K562 (cell line): ENCODE measurements around the gene ZNF407.

ENCODE experiments used
- CTCF ChIP-seq, 3 experiments: IDR thresholded peaks in 2 of 3; conservative IDR thresholded peaks in 1 of 3; 2 replicates each; pipeline ENCODE4 v1.5.1; 2011 to 2012; ENCODE audit warnings: low read length in 3 of 3, mild to moderate bottlenecking in 3 of 3, control low read depth in 2 of 3, improper control_type of control experiment in 1 of 3, inconsistent platforms in 1 of 3, low read depth in 1 of 3, mixed read lengths in 1 of 3, moderate library complexity in 1 of 3; ENCODE audit not compliant: insufficient read depth in 2 of 3
- FOXM1 ChIP-seq, 2 experiments: fragments of 450-650 bp in 1 of 2; sonication (generic) in 1 of 2; formaldehyde crosslinking in 1 of 2; IDR thresholded peaks; 2 replicates each; pipeline versions ENCODE4 v1.6.1 to v1.9.0; 2017 to 2022; ENCODE audit warnings: low read depth in 2 of 2, mild to moderate bottlenecking in 2 of 2, missing genetic modification reagents in 1 of 2, moderate library complexity in 1 of 2
- HCFC1 ChIP-seq: IDR thresholded peaks from 2 replicates; pipeline ENCODE4 v1.6.1; 2012; ENCODE audit warnings: low read depth, low read length, improper control_type of control experiment
- POLR2AphosphoS2 ChIP-seq: IDR thresholded peaks from 2 replicates; pipeline ENCODE4 v1.6.1; 2012; ENCODE audit warnings: low read length, improper control_type of control experiment
- SP1 ChIP-seq: sonication (generic); formaldehyde crosslinking; IDR thresholded peaks from 2 replicates; pipeline ENCODE4 v1.8.1; 2022; ENCODE audit warnings: mild to moderate bottlenecking, missing genetic modification reagents
- XRCC5 ChIP-seq: fragments of 200-400 bp; formaldehyde crosslinking; IDR thresholded peaks from 2 replicates; pipeline ENCODE4 v1.6.1; 2017; ENCODE audit warnings: low read depth, mild to moderate bottlenecking, low read length
- YY1 ChIP-seq, 3 experiments: IDR thresholded peaks; 2 replicates each; pipeline ENCODE4 v1.6.1; 2011; ENCODE audit warnings: low read length in 2 of 3, mild to moderate bottlenecking in 2 of 3, moderate library complexity in 2 of 3, borderline replicate concordance in 1 of 3, control low read depth in 1 of 3, low read depth in 1 of 3; ENCODE audit not compliant: insufficient read depth in 3 of 3, insufficient replicate concordance in 2 of 3, control insufficient read depth in 1 of 3, insufficient read length in 1 of 3; ENCODE audit errors: extremely low read depth in 1 of 3
- TF ChIP-seq, protein P1 (sequence below): IDR thresholded peaks from 3 replicates; pipeline ENCODE4 v1.6.1; 2011; ENCODE audit warnings: borderline replicate concordance, mild to moderate bottlenecking, moderate library complexity; ENCODE audit not compliant: insufficient read length; ENCODE audit errors: extremely low read depth
- TF ChIP-seq, protein P2 (sequence below): IDR thresholded peaks from 2 replicates; pipeline ENCODE4 v1.6.1; 2016; ENCODE audit warnings: missing genetic modification characterization, missing compliant biosample characterization
- TF ChIP-seq, protein P3 (sequence below): sonication (generic); formaldehyde crosslinking; IDR thresholded peaks from 2 replicates; pipeline ENCODE4 v1.8.1; 2023; ENCODE audit warnings: mild to moderate bottlenecking, missing genetic modification reagents
- TF ChIP-seq, protein P4 (sequence below): fragments of 250-450 bp; sonication (Bioruptor Pico); IDR thresholded peaks from 2 replicates; pipeline ENCODE4 v1.5.0; 2021; ENCODE audit warnings: mild to moderate bottlenecking, borderline replicate concordance

DNA sequence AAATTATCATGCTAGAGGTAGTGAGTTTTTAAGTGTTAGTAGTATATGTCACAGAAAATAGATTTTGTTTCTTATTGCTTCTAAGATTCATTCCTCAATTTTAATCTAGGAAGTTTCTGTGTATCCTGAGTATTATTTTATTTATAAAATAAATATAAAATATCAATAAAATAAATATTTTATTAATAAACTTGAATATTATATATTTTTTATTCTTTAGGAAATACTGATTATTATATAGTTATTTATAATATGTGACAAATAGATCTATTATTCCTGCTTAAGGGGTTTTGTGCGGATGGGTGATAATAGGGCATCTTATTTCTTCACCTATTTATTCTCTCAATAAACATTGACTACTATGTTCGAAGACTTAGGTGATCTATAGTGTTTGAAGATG is 191.0 kb downstream of the ZNF407 start:
- TF ChIP-seq HCFC1 (no peak), SP1 (no peak), XRCC5 (no peak), POLR2AphosphoS2 (no peak), FOXM1 (IDR thresholded peaks at IDR 0.05; ENCODE audit: low read depth) (no peak), FOXM1 (CRISPR knock-in tag; IDR thresholded peaks at IDR 0.05; ENCODE audit: low read depth) (no peak), CTCF (IDR thresholded peaks at IDR 0.05 in 2 of 3, conservative IDR thresholded peaks at IDR 0.05 in 1 of 3; ENCODE audit: insufficient read depth in 2 of 3, low read depth in 1 of 3, low read length in 3 of 3) (no peak), YY1 (IDR thresholded peaks at IDR 0.05; ENCODE audit: borderline replicate concordance in 1 of 3, control insufficient read depth in 1 of 3, extremely low read depth in 1 of 3, insufficient read depth in 3 of 3, insufficient read length in 1 of 3, insufficient replicate concordance in 2 of 3, low read depth in 1 of 3, low read length in 2 of 3) (no peak)
- TF ChIP-seq, protein P1, sequence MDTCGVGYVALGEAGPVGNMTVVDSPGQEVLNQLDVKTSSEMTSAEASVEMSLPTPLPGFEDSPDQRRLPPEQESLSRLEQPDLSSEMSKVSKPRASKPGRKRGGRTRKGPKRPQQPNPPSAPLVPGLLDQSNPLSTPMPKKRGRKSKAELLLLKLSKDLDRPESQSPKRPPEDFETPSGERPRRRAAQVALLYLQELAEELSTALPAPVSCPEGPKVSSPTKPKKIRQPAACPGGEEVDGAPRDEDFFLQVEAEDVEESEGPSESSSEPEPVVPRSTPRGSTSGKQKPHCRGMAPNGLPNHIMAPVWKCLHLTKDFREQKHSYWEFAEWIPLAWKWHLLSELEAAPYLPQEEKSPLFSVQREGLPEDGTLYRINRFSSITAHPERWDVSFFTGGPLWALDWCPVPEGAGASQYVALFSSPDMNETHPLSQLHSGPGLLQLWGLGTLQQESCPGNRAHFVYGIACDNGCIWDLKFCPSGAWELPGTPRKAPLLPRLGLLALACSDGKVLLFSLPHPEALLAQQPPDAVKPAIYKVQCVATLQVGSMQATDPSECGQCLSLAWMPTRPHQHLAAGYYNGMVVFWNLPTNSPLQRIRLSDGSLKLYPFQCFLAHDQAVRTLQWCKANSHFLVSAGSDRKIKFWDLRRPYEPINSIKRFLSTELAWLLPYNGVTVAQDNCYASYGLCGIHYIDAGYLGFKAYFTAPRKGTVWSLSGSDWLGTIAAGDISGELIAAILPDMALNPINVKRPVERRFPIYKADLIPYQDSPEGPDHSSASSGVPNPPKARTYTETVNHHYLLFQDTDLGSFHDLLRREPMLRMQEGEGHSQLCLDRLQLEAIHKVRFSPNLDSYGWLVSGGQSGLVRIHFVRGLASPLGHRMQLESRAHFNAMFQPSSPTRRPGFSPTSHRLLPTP: no peak
- TF ChIP-seq, protein P2, sequence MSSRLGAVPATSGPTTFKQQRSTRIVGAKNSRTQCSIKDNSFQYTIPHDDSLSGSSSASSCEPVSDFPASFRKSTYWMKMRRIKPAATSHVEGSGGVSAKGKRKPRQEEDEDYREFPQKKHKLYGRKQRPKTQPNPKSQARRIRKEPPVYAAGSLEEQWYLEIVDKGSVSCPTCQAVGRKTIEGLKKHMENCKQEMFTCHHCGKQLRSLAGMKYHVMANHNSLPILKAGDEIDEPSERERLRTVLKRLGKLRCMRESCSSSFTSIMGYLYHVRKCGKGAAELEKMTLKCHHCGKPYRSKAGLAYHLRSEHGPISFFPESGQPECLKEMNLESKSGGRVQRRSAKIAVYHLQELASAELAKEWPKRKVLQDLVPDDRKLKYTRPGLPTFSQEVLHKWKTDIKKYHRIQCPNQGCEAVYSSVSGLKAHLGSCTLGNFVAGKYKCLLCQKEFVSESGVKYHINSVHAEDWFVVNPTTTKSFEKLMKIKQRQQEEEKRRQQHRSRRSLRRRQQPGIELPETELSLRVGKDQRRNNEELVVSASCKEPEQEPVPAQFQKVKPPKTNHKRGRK: no peak
- TF ChIP-seq, protein P3, sequence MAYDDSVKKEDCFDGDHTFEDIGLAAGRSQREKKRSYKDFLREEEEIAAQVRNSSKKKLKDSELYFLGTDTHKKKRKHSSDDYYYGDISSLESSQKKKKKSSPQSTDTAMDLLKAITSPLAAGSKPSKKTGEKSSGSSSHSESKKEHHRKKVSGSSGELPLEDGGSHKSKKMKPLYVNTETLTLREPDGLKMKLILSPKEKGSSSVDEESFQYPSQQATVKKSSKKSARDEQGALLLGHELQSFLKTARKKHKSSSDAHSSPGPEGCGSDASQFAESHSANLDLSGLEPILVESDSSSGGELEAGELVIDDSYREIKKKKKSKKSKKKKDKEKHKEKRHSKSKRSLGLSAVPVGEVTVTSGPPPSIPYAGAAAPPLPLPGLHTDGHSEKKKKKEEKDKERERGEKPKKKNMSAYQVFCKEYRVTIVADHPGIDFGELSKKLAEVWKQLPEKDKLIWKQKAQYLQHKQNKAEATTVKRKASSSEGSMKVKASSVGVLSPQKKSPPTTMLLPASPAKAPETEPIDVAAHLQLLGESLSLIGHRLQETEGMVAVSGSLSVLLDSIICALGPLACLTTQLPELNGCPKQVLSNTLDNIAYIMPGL (CRISPR knock-in tag): no peak
- TF ChIP-seq, protein P4, sequence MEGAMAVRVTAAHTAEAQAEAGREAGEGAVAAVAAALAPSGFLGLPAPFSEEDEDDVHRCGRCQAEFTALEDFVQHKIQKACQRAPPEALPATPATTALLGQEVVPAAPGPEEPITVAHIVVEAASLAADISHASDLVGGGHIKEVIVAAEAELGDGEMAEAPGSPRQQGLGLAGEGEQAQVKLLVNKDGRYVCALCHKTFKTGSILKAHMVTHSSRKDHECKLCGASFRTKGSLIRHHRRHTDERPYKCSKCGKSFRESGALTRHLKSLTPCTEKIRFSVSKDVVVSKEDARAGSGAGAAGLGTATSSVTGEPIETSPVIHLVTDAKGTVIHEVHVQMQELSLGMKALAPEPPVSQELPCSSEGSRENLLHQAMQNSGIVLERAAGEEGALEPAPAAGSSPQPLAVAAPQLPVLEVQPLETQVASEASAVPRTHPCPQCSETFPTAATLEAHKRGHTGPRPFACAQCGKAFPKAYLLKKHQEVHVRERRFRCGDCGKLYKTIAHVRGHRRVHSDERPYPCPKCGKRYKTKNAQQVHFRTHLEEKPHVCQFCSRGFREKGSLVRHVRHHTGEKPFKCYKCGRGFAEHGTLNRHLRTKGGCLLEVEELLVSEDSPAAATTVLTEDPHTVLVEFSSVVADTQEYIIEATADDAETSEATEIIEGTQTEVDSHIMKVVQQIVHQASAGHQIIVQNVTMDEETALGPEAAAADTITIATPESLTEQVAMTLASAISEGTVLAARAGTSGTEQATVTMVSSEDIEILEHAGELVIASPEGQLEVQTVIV (CRISPR knock-in tag): no peak
